Omental fat pad (tissue), 4 donors: ENCODE measurements around the gene CREB3L1. TPM values are rescaled to one million over a fixed set of nuclear protein-coding genes. Genes with fewer than 3 reads are reported as not detected.

Source experiments
- ATAC-seq: fragments of 150-250 bp; one replicate; pipeline ENCODE4 v1.9.1; 2016; ENCODE audit warnings: mild to moderate bottlenecking, moderate library complexity; ENCODE audit not compliant: low FRiP score
- DNase-seq: peaks from one replicate; pipeline ENCODE4 v3.0.0-alpha.2; 2019; ENCODE audit warnings: low spot score
- total RNA-seq, 4 donors: library from RNA; depleted of rRNA; stranded (reverse); fragments of >200 nt; gene quantifications; one replicate each; pipeline ENCODE4 v1.1.0, GENCODE V29; 2016
- TF ChIP-seq, protein P1 (sequence below), 3 donors: fragments of 450-650 bp; IDR thresholded peaks; one replicate each; pipeline ENCODE4 v1.5.1; 2016 to 2017; ENCODE audit warnings: antibody characterized with exemption in 3 of 3, mild to moderate bottlenecking in 3 of 3, moderate library complexity in 2 of 3

The CREB3L1 gene
- total RNA-seq, 4 donors from 2014 or later: 0.94 to 8.7 (median 2.8) TPM

DNA sequence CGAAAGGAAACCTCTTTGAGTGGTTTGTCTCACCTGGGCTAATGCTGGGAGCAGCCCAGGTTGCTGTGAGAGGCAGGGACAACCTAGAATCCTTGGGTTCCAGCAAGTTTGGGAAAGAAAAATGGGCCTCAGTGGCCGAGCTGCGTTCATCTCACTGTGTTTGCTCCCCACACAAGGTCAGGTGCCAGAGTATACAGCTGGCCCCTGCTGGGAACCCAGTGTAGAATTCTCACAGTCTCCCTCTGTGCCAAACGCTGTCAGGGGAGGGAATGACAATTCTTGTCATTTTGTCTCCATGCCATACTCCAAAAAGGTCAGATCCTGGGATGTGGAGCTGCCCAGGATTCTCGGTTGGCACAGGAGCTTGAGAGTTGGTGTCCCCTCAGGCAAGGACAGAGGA, 74.1 kb downstream of the CREB3L1 start:
- no peak for ATAC-seq

DNA sequence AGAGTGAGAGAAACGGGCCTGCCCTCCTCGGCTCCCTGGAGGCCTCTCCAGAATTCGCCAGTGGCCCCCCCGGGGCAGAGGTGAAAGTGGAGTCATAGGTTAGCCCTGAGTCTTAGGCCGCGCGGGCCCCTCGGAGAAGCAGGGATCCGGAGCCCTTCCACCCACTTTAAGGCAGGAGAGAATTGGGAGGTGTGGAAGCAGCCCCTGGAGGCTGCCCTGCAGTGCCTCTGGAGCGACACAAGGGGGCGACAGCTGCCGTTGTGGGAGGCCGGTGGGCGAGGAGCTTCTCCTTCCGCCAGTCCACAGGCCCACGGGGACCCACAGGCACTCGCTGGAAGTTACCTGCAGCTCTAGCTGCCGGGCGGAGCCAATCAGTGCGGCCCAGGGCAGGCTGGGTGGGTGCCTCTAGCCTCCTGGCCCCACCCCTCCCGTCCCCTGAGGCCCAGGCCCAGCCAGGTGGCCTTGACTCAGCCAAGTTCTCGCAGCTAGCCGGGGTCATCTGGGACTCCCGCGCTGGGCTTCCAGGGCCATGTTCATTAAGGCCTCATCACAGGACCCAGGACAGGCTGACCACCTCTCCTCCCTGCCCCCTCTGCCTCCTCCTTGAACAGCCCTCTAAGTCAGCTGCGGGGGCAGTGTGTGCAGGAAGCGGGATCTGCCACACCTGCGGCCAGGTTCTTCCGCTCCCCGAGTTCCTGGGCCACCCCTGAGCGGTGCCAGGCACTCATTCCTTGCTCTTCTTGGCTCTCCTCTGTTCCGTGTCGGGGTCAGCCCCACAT, 74.8 kb downstream of the CREB3L1 start:
- DNase-seq (no peak), ATAC-seq (no peak)
- TF ChIP-seq, protein P1, sequence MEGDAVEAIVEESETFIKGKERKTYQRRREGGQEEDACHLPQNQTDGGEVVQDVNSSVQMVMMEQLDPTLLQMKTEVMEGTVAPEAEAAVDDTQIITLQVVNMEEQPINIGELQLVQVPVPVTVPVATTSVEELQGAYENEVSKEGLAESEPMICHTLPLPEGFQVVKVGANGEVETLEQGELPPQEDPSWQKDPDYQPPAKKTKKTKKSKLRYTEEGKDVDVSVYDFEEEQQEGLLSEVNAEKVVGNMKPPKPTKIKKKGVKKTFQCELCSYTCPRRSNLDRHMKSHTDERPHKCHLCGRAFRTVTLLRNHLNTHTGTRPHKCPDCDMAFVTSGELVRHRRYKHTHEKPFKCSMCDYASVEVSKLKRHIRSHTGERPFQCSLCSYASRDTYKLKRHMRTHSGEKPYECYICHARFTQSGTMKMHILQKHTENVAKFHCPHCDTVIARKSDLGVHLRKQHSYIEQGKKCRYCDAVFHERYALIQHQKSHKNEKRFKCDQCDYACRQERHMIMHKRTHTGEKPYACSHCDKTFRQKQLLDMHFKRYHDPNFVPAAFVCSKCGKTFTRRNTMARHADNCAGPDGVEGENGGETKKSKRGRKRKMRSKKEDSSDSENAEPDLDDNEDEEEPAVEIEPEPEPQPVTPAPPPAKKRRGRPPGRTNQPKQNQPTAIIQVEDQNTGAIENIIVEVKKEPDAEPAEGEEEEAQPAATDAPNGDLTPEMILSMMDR (IDR thresholded peaks at IDR 0.05): no peak

More for the DNA sequence above, 74.1 kb downstream of the CREB3L1 start:
- TF ChIP-seq, protein P1 (IDR thresholded peaks at IDR 0.05): no peak
- no peak for DNase-seq

DNA sequence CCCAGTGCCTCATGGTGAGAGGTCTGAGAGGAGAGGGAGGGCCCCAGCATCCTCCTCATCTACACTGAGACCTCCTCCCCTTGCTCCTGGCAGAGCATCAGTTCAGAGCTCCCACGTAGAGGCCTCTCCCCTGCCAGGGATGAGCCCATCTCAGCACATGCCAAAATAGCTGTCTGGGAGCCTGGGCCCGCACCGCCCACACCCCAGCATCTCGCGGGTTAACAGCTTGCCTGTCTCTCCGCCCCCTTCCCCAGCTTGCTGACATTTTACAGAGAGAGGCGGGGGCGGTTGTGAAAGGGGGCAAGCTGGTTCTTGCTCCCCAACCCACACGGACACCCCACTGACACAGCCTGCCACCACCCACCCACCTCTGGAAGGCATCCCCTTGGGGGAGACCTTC, 76.2 kb downstream of the CREB3L1 start:
- TF ChIP-seq, protein P1 (IDR thresholded peaks at IDR 0.05): no peak
- peak; percentile 33 for ATAC-seq
- DNase-seq: no peak

DNA sequence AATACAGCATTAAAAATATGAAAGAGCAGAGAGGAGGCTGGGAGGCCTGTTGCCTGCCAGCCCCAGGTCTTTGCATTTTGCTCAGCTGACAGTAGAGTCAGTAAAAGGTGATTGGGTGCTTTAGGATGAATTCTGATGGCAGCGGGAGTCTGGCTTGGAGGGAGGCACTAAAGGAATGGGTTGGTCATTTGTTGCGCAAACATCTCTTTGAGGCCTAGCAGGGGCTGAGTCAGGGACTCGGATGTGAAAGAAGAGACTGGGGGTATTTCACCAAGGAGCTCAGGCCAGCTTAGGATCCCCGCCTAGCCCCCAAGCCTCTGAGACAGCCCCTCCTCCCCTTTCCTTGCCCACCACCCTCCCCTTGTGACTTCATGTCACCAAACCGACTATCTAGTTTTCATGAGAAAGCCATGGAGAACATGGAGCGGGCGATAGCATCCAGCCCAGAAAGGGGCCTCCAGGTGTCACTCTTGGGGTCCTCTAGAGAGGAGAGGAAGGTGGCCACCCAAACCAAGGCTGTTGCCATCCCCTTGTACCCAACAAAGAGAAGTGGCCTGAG, 79.5 kb downstream of the CREB3L1 start:
- no peak for DNase-seq
- TF ChIP-seq, protein P1 (IDR thresholded peaks at IDR 0.05): no peak
- peak; percentile 72 for ATAC-seq

DNA sequence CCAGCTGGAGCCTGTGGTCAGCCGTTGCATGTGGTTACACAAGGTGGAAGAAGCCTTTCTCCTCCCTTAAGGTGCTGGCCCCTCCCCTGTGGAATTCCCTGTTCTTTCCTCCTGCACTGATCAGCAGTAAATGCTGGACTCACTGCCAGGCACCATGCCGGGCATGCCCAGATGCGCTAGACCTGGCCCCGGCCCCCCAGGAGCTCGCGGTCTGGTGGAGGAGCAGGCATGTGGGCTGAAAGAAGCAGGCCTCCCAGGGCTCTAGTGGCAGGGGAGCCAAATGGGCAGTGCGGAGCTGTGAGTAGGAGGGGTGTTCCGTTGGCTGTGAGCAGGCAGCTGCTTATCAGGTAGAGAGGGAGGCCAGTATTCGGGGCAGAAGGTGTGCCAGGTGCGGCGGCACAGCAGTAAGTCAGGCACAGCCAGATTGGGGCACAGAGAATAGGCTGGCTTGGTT, 80.0 kb downstream of the CREB3L1 start:
- ATAC-seq (peak; percentile 58), DNase-seq (no peak)
- TF ChIP-seq, protein P1 (IDR thresholded peaks at IDR 0.05): no peak

DNA sequence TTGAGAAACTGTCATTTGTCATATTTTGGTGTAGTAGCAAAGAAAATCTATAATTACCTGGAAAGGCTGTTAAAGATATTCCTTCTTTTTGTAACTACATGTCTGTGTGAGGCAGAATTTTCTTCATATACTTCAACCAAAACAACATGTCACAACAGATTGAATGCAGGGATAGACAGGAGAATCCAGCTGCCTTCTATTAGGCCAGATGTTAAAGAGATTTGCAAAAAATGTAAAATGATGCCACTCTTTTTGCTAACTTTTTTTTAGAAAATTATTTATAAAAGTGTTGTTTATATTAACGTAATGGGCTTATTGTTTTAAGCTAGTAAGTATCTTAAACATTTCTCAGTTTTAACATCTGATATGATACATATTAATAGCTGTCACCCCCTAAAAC, 82.5 kb downstream of the CREB3L1 start:
- DNase-seq: no peak
- ATAC-seq: no peak
- TF ChIP-seq, protein P1 (IDR thresholded peaks at IDR 0.05): no peak

DNA sequence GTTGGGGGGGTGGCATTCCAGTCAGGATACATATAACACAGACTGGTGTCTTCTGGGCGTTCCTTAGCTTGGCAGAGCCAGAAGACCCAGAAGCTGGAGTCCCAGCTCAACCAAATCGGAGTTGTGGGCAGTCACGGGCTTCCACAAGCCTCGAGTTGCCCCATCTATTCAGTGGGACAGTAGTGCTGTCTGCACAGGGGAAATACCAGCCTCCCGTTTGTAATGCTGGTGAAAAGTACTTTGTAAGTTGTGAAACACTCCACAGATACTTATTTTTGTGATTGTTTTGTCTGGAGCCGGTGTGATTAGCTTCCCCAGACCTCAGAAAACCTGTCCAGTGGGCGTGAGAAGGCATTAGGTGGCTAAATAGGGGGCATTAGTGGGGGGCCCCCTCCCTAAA, 83.4 kb downstream of the CREB3L1 start:
- TF ChIP-seq, protein P1 (IDR thresholded peaks at IDR 0.05): no peak
- ATAC-seq (no peak), DNase-seq (no peak)
